ENCODE data around the gene HSFX3.
A peak's percentile ranks its signal among the peaks of the same experiment; 100 is the strongest.

GRCh38 chrX:149504226-149504914 is 45.4 kb downstream of the HSFX3 start:
- peak; percentile 64 for TF ChIP-seq CTCF (conservative IDR thresholded peaks at IDR 0.05; ENCODE audit: low read length)
- TF ChIP-seq EZH2phosphoT487 (IDR thresholded peaks at IDR 0.05; ENCODE audit: borderline replicate concordance) = no peak
